Transverse colon (tissue), 4 donors: Measurements from ENCODE around the gene PTPRR. TPM values are rescaled to one million over a fixed set of nuclear protein-coding genes. Genes with fewer than 3 reads are reported as not detected.
A peak's percentile ranks its signal among the peaks of the same experiment; 100 is the strongest.

Experiments used
- DNase-seq: peaks from one replicate; pipeline ENCODE4 v3.0.0-alpha.2; 2019
- H3K27ac ChIP-seq, 4 donors: fragments of 200-600 bp; sonication (generic); 2 replicates each; pipeline ENCODE4 v1.5.1; 2016 to 2018; ENCODE audit warnings: inconsistent platforms in 4 of 4
- H3K27me3 ChIP-seq: fragments of 200-600 bp; sonication (generic); 2 replicates; pipeline ENCODE4 v1.5.1; 2017; ENCODE audit warnings: inconsistent platforms
- H3K36me3 ChIP-seq, 4 donors: fragments of 200-600 bp; sonication (generic); 2 replicates each; pipeline ENCODE4 v1.5.1; 2017 to 2019; ENCODE audit warnings: inconsistent platforms in 4 of 4
- H3K4me1 ChIP-seq, 4 donors: fragments of 200-600 bp; sonication (generic); 2 replicates each; pipeline ENCODE4 v1.5.1; 2017 to 2020; ENCODE audit warnings: inconsistent platforms in 4 of 4
- H3K4me3 ChIP-seq, 4 donors: fragments of 200-600 bp; sonication (generic); 1 replicate in 1 of 4; 2 replicates in 3 of 4; pipeline versions ENCODE4 v1.5.1 to v1.6.1; 2017 to 2019; ENCODE audit warnings: inconsistent platforms in 4 of 4
- H3K9me3 ChIP-seq, 2 donors: fragments of 200-600 bp; sonication (generic); 2 replicates each; pipeline ENCODE4 v1.5.1; 2017 to 2019; ENCODE audit warnings: inconsistent platforms in 2 of 2
- EP300 ChIP-seq: sonication (generic); formaldehyde crosslinking; IDR thresholded peaks from one replicate; pipeline ENCODE4 v1.6.1; 2017; ENCODE audit warnings: antibody characterized with exemption, low read depth
- POLR2A ChIP-seq: fragments of 450-650 bp; IDR thresholded peaks from one replicate; pipeline ENCODE4 v1.6.1; 2016; ENCODE audit warnings: antibody characterized with exemption, mild to moderate bottlenecking, moderate library complexity
- POLR2AphosphoS5 ChIP-seq, 3 donors: sonication (generic); formaldehyde crosslinking; IDR thresholded peaks; one replicate each; pipeline ENCODE4 v1.6.1; 2016; ENCODE audit warnings: antibody characterized with exemption in 3 of 3
- WGBS, 2 donors: methylation state at CpG; one replicate each; pipeline ENCODE4 v1.1.5; 2018; ENCODE audit warnings: low coverage in 1 of 2; 5-methylcytosine and 5-hydroxymethylcytosine counted together
- in situ Hi-C, 4 donors: fragments of 200-750 bp; cut with MboI; loops; one replicate each; pipeline versions ENCODE4 v1.15.0 to v1.15.1; 2017; ENCODE audit warnings: low sequenced_read_pairs in 3 of 4, low pct_ligation_motif_present in 1 of 4, low pct_unique_long_range_greater_than_20kb in 1 of 4
- intact Hi-C: fragments of 100-400 bp; cut with DNase I; formaldehyde crosslinking; loops from one replicate; pipeline ENCODE4 v1.15.1; 2023; ENCODE audit warnings: low total_unique reads
- total RNA-seq, 4 donors: library from RNA; depleted of rRNA; stranded (reverse); fragments of >200 nt; gene quantifications; one replicate each; pipeline ENCODE4 v1.1.0, GENCODE V29; 2016
- TF ChIP-seq, protein P1 (sequence below), 5 experiments: fragments of 200-600 bp in 3 of 5; fragments of 450-650 bp in 2 of 5; sonication (generic) in 3 of 5; IDR thresholded peaks; 1 replicate in 2 of 5; 2 replicates in 3 of 5; pipeline ENCODE4 v1.5.1; 2016 to 2017; ENCODE audit warnings: antibody characterized with exemption in 5 of 5, inconsistent platforms in 3 of 5, mild to moderate bottlenecking in 2 of 5, moderate library complexity in 1 of 5

The PTPRR gene
- total RNA-seq, 4 donors from 2014 or later = 13.2 to 50.9 (median 31.4) TPM; not detected in 1

DNA sequence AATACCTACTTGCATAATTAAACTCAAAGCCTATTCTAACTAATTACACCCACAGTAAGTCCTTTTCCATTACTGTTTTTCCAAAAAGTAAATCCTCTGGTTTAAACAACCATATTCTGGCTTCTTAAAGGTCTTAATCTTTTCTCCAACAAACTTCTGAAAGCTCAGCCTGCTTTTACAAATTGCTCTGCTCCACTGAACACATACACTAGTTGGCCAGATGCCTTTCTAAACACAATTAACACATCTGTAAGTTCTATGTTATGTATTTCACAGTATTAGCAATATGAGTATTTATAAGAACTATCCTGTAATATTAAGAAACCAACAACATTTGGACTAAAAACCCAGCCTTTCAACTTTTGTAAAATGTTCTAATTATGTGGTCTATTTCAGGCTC lies 313.4 kb downstream of the PTPRR start:
- intact Hi-C loops (no loop called here), in situ Hi-C loops (no loop called here)
- no peaks in the 10 kb centered on the region for H3K9me3 ChIP-seq
- H3K4me3 ChIP-seq = peak overlapping the region in 1 of 4 donors; percentile 8
- H3K36me3 ChIP-seq = no peaks in the 10 kb centered on the region
- no peak for DNase-seq
- peaks cover 23% of the 10 kb centered on the region for H3K27me3 ChIP-seq
- no peak for TF ChIP-seq POLR2A
- no peak for TF ChIP-seq EP300
- no peak for TF ChIP-seq POLR2AphosphoS5 (IDR thresholded peaks at IDR 0.05)
- TF ChIP-seq, protein P1, sequence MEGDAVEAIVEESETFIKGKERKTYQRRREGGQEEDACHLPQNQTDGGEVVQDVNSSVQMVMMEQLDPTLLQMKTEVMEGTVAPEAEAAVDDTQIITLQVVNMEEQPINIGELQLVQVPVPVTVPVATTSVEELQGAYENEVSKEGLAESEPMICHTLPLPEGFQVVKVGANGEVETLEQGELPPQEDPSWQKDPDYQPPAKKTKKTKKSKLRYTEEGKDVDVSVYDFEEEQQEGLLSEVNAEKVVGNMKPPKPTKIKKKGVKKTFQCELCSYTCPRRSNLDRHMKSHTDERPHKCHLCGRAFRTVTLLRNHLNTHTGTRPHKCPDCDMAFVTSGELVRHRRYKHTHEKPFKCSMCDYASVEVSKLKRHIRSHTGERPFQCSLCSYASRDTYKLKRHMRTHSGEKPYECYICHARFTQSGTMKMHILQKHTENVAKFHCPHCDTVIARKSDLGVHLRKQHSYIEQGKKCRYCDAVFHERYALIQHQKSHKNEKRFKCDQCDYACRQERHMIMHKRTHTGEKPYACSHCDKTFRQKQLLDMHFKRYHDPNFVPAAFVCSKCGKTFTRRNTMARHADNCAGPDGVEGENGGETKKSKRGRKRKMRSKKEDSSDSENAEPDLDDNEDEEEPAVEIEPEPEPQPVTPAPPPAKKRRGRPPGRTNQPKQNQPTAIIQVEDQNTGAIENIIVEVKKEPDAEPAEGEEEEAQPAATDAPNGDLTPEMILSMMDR (IDR thresholded peaks at IDR 0.05) = no peak
- no peak overlapping the region for H3K27ac ChIP-seq
- peaks cover 0 to 20% (median 2%) of the 10 kb centered on the region in 4 donors for H3K4me1 ChIP-seq

GRCh38 chr12:70605976-70606375 lies 314.6 kb downstream of the PTPRR start:
- Histone ChIP-seq H3K27me3 (peaks cover 23% of the 10 kb centered on the region), H3K9me3 (no peaks in the 10 kb centered on the region), H3K27ac (no peak overlapping the region), H3K4me3 (no peak overlapping the region), H3K36me3 (no peaks in the 10 kb centered on the region), H3K4me1 (peaks cover 0 to 14% (median 2%) of the 10 kb centered on the region in 4 donors)
- DNase-seq = no peak
- intact Hi-C loops = no loop called here
- WGBS, 2 donors = 64 to 72% methylated on average over 5 of the region's 5 CpGs
- in situ Hi-C loops = no loop called here
- TF ChIP-seq EP300 (no peak), POLR2AphosphoS5 (IDR thresholded peaks at IDR 0.05) (no peak), POLR2A (no peak)
- TF ChIP-seq, protein P1 (IDR thresholded peaks at IDR 0.05) = no peak

- no peak overlapping the region for H3K27ac ChIP-seq
- in situ Hi-C loops = no loop called here
- TF ChIP-seq, protein P1 (IDR thresholded peaks at IDR 0.05) = no peak
- TF ChIP-seq POLR2AphosphoS5 (IDR thresholded peaks at IDR 0.05) (no peak), EP300 (no peak), POLR2A (no peak)
- no peaks in the 10 kb centered on the region for H3K36me3 ChIP-seq
- H3K27me3 ChIP-seq = peaks cover 12% of the 10 kb centered on the region
- H3K9me3 ChIP-seq = no peaks in the 10 kb centered on the region
- WGBS, 2 donors = 81 to 90% methylated on average over 4 of the region's 4 CpGs
- H3K4me1 ChIP-seq = peaks cover 0 to 9% (median 2%) of the 10 kb centered on the region in 4 donors
- intact Hi-C loops = no loop called here
- DNase-seq = no peak
- H3K4me3 ChIP-seq = no peak overlapping the region
Measured at GRCh38 chr12:70604662-70605061, 315.9 kb downstream of the PTPRR start.

GRCh38 chr12:70603044-70603443 lies 317.5 kb downstream of the PTPRR start:
- 44 to 60% methylated on average over 1 of the region's 1 CpG for WGBS, 2 donors
- Histone ChIP-seq H3K4me1 (no peaks in the 10 kb centered on the region), H3K36me3 (no peaks in the 10 kb centered on the region), H3K9me3 (no peaks in the 10 kb centered on the region), H3K27me3 (no peaks in the 10 kb centered on the region), H3K27ac (no peak overlapping the region), H3K4me3 (no peak overlapping the region)
- intact Hi-C loops = no loop called here
- TF ChIP-seq POLR2AphosphoS5 (IDR thresholded peaks at IDR 0.05) (no peak), POLR2A (no peak), EP300 (no peak)
- TF ChIP-seq, protein P1 (IDR thresholded peaks at IDR 0.05) = no peak
- DNase-seq = no peak
- in situ Hi-C loops = no loop called here
